ENCODE measurements around the gene TMBIM1. TPM values are rescaled to one million over a fixed set of nuclear protein-coding genes. Genes with fewer than 3 reads are reported as not detected.

TMBIM1 gene
- total RNA-seq, 5 donors from 2014 or later (not counting 1 experiment from before 2014, with no cell fraction given): 78.8 to 166 (median 144) TPM

DNA sequence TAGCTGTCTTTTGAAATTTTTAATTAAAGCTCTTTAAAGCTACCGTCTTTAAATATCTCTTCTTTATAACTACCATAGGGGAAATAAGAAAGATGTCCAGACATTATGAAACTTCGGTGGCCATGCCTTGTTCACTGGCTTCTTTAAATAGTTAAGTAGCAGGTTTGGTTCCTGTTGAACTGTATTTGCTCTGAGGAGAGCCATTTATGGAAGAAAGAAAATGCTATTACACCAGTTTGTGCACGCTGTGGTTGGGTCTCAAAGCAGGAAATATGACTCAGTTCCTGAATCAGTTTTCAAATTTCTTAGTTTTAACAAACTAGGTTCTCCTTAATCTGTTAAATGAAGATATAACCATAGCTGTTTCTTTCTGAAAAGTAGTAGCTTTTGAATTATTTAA lies 63.1 kb downstream of the TMBIM1 start:
- peaks cover 46 to 47% of the 10 kb centered on the region in 2 experiments for H3K4me1 ChIP-seq (ENCODE audit: control insufficient read depth in 1 of 2, extremely low read depth in 1 of 2, insufficient read depth in 2 of 2, low read length in 2 of 2)
- Mint-ChIP-seq H3K4me1 (peaks cover 81 to 84% (median 82%) of the 10 kb centered on the region in 3 donors), H3K27me3 (no peaks in the 10 kb centered on the region), H3K9me3 (no peaks in the 10 kb centered on the region), H3K4me3 (peak overlapping the region; percentile 48 to 70 (median 66)), H3K27ac (peak overlapping the region; percentile 81 to 92), H3K36me3 (peaks cover 63% of the 10 kb centered on the region)
- CTCF ChIA-PET: interaction anchor here (0.7 to 3.1 kb wide), 13 partner anchors 10 to 167 kb away, joined by 3 to 33 read pairs (median 5); partner anchors contain the start of genes AAMP (in 1 of the 2), CXCR1 (in 1 of the 2) and PNKD (in 1 of the 2)
- ATAC-seq (replicated peaks in 1 of 4) (peak; percentile 84 to 94 (median 90)), DNase-seq (peak in 22 of 35 experiments; percentile 9 to 71 (median 26))
- H3K9me3 ChIP-seq: no peaks in the 10 kb centered on the region
- POLR2A ChIA-PET: interaction anchor here (0.5 to 1.8 kb wide), 18 partner anchors 8 to 1908 kb away, joined by 3 to 36 read pairs (median 4); partner anchors contain the start of genes AAMP (in 1 of the 2) and PNKD (in 1 of the 2)
- peaks cover 14 to 78% of the 10 kb centered on the region in 2 donors for H3K36me3 ChIP-seq (ENCODE audit: control insufficient read depth in 2 of 2, extremely low read depth in 1 of 2, insufficient read depth in 1 of 2, low read length in 1 of 2)
- H3K27me3 ChIP-seq (replicated peaks in 1 of 2; ENCODE audit: control insufficient read depth in 2 of 2, extremely low read depth in 1 of 2, insufficient read depth in 2 of 2, low read length in 1 of 2): no peaks in the 10 kb centered on the region
- WGBS (ENCODE audit: insufficient coverage): 0% methylated on average over 1 of the region's 3 CpGs
- peak overlapping the region; percentile 70 for H3K27ac ChIP-seq (ENCODE audit: low read length)
- H3K4me3 ChIP-seq (ENCODE audit: control insufficient read depth in 1 of 2, extremely low read depth in 1 of 2, low read length in 1 of 2): no peak overlapping the region

DNA sequence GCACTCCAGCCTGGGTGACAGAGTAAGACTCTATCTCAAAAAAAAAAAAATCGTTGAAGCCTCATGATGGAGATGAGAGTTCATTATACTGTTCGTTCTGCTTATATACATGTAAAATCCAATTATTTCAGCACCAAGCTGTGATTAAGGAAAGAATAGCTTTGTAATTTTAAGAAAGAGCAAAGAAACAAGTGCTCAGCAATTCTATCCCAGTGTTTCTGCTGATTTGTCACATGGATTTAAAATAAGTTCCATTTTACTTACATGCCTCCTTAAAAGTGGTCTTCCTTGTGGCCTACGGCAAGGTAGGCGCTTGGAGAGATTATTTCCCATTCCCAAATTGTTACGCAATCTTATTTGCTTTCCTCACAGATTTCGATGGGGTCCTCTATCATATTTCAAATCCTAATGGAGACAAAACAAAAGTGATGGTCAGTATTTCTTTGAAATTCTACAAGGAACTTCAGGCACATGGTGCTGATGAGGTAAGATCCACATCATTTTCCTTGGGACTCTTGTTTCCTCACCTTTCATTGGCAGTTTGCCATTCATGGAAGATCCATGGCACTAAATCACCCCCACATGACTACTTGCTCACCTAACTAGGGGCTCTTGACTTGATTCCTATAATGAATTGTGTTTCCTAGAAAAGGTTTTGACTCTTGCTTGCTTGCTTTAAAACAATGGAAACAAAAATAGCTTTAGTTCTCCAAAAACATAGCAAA lies 63.8 kb downstream of the TMBIM1 start:
- H3K36me3 ChIP-seq (ENCODE audit: control insufficient read depth in 2 of 2, extremely low read depth in 1 of 2, insufficient read depth in 1 of 2, low read length in 1 of 2): peaks cover 14 to 77% of the 10 kb centered on the region in 2 donors
- peaks cover 81 to 86% (median 84%) of the 10 kb centered on the region in 3 donors for H3K4me1 Mint-ChIP-seq

GRCh38 chr2:218226903-218227302 lies 65.4 kb downstream of the TMBIM1 start:
- no peaks in the 10 kb centered on the region for H3K27me3 Mint-ChIP-seq
- POLR2A ChIA-PET: interaction anchor here (0.6 to 1.6 kb wide), 7 partner anchors 9 to 652 kb away, joined by 3 to 13 read pairs (median 4); no protein-coding TSS in a partner anchor
- H3K4me1 Mint-ChIP-seq: peaks cover 89 to 93% (median 92%) of the 10 kb centered on the region in 3 donors
- no peak for DNase-seq
- peak overlapping the region; percentile 81 to 94 for H3K27ac Mint-ChIP-seq
- H3K36me3 Mint-ChIP-seq: peaks cover 55% of the 10 kb centered on the region
- Histone ChIP-seq H3K36me3 (ENCODE audit: control insufficient read depth in 2 of 2, extremely low read depth in 1 of 2, insufficient read depth in 1 of 2, low read length in 1 of 2) (peaks cover 14 to 69% of the 10 kb centered on the region in 2 donors), H3K4me1 (ENCODE audit: control insufficient read depth in 1 of 2, extremely low read depth in 1 of 2, insufficient read depth in 2 of 2, low read length in 2 of 2) (peaks cover 66 to 68% of the 10 kb centered on the region in 2 experiments), H3K4me3 (ENCODE audit: control insufficient read depth in 1 of 2, extremely low read depth in 1 of 2, low read length in 1 of 2) (no peak overlapping the region), H3K27ac (ENCODE audit: low read length) (peak overlapping the region; percentile 38), H3K27me3 (replicated peaks in 1 of 2; ENCODE audit: control insufficient read depth in 2 of 2, extremely low read depth in 1 of 2, insufficient read depth in 2 of 2, low read length in 1 of 2) (no peaks in the 10 kb centered on the region), H3K9me3 (no peaks in the 10 kb centered on the region)
- peak overlapping the region in 1 of 3 donors; percentile 100 for H3K4me3 Mint-ChIP-seq
- ATAC-seq (replicated peaks in 1 of 4): no peak
- CTCF ChIA-PET: interaction anchor here (0.6 to 1.6 kb wide), 7 partner anchors 28 to 980 kb away, joined by 3 to 8 read pairs (median 4); partner anchors contain the start of gene ZFAND2B (in 1 of the 2)
- H3K9me3 Mint-ChIP-seq: no peaks in the 10 kb centered on the region
- WGBS (ENCODE audit: insufficient coverage): 59% methylated on average over 2 of the region's 3 CpGs

More for the DNA sequence above, 63.8 kb downstream of the TMBIM1 start:
- ChIA-PET CTCF (interaction anchor here (0.5 to 3.1 kb wide), 12 partner anchors 9 to 243 kb away, joined by 3 to 33 read pairs (median 4); partner anchors contain the start of genes AAMP (in 1 of the 2), CXCR1 (in 1 of the 2) and PNKD (in 1 of the 2)), POLR2A (interaction anchor here (0.5 to 1.8 kb wide), 10 partner anchors 8 to 1766 kb away, joined by 3 to 36 read pairs (median 4); no protein-coding TSS in a partner anchor)
- Histone ChIP-seq H3K4me3 (ENCODE audit: control insufficient read depth in 1 of 2, extremely low read depth in 1 of 2, low read length in 1 of 2) (no peak overlapping the region), H3K9me3 (no peaks in the 10 kb centered on the region), H3K27me3 (replicated peaks in 1 of 2; ENCODE audit: control insufficient read depth in 2 of 2, extremely low read depth in 1 of 2, insufficient read depth in 2 of 2, low read length in 1 of 2) (no peaks in the 10 kb centered on the region), H3K27ac (ENCODE audit: low read length) (peak overlapping the region; percentile 70), H3K4me1 (ENCODE audit: control insufficient read depth in 1 of 2, extremely low read depth in 1 of 2, insufficient read depth in 2 of 2, low read length in 2 of 2) (peaks cover 53 to 54% of the 10 kb centered on the region in 2 experiments)
- Mint-ChIP-seq H3K4me3 (peak overlapping the region in 2 of 3 donors; percentile 48 to 70), H3K36me3 (peaks cover 63% of the 10 kb centered on the region), H3K27me3 (no peaks in the 10 kb centered on the region), H3K27ac (peak overlapping the region; percentile 81 to 92), H3K9me3 (no peaks in the 10 kb centered on the region)
- WGBS (ENCODE audit: insufficient coverage): 100% methylated on average over 2 of the region's 6 CpGs
- DNase-seq: no peak
- no peak for ATAC-seq (replicated peaks in 1 of 4)

Other genes starting within 250 kb of the TMBIM1 start
- 1 to 10 TPM in 1 of 5 donors, under 1 TPM in 4; 0.18 to 1.0 (median 0.65) TPM for gene RUFY4, start 223.2 kb downstream of the TMBIM1 start, total RNA-seq
- gene CXCR2, start 166.5 kb downstream of the TMBIM1 start, total RNA-seq: under 1 TPM in 3 of 5 donors, not detected in 2; 0.46 to 0.56 (median 0.54) TPM
- under 1 TPM in 4 of 5 donors, not detected in 1; 0.12 to 0.25 (median 0.18) TPM for gene CXCR1, start 125.5 kb downstream of the TMBIM1 start, total RNA-seq
- gene ARPC2, start 75.3 kb downstream of the TMBIM1 start, total RNA-seq: 100 to 1,000 TPM; 347 to 487 (median 390) TPM
- 1 to 10 TPM in 4 of 5 donors, under 1 TPM in 1; 0.89 to 2.7 (median 1.2) TPM for gene GPBAR1, start 31.5 kb downstream of the TMBIM1 start, total RNA-seq
- gene AAMP, start 22.4 kb downstream of the TMBIM1 start, total RNA-seq: 10 to 100 TPM; 46.2 to 71.3 (median 67.4) TPM
- 10 to 100 TPM; 17.4 to 33.1 (median 30.6) TPM for gene PNKD, start 22.0 kb downstream of the TMBIM1 start, total RNA-seq
- gene CATIP, start 64.4 kb upstream of the TMBIM1 start, total RNA-seq: not detected
- gene SLC11A1, start 89.8 kb upstream of the TMBIM1 start, total RNA-seq: 1 to 10 TPM in 1 of 5 donors, under 1 TPM in 4; 0.40 to 1.2 (median 0.79) TPM
- gene CTDSP1, start 107.4 kb upstream of the TMBIM1 start, total RNA-seq: 100 to 1,000 TPM; 105 to 200 (median 195) TPM
- under 1 TPM; 0.23 to 0.67 (median 0.51) TPM for gene VIL1, start 126.6 kb upstream of the TMBIM1 start, total RNA-seq